AG10803 (cell line): ENCODE data around the gene COMMD6.
"Not testable (repeated sequence)": the region's sequence is repeated elsewhere in the genome, so short reads cannot be mapped to it uniquely, and the experiment has no call there.

ENCODE experiments used
- DNase-seq: peaks from one replicate; pipeline ENCODE4 v3.0.0; 2010; ENCODE audit warnings: low read depth
- H3K4me3 ChIP-seq: 2 replicates; pipeline ENCODE4 v1.5.1; 2011; ENCODE audit warnings: mild to moderate bottlenecking, low read length, control low read depth
- CTCF ChIP-seq: conservative IDR thresholded peaks from 2 replicates; pipeline ENCODE4 v1.5.1; 2011; ENCODE audit warnings: mild to moderate bottlenecking, low read length, control low read depth, inconsistent platforms

Gene COMMD6

DNA sequence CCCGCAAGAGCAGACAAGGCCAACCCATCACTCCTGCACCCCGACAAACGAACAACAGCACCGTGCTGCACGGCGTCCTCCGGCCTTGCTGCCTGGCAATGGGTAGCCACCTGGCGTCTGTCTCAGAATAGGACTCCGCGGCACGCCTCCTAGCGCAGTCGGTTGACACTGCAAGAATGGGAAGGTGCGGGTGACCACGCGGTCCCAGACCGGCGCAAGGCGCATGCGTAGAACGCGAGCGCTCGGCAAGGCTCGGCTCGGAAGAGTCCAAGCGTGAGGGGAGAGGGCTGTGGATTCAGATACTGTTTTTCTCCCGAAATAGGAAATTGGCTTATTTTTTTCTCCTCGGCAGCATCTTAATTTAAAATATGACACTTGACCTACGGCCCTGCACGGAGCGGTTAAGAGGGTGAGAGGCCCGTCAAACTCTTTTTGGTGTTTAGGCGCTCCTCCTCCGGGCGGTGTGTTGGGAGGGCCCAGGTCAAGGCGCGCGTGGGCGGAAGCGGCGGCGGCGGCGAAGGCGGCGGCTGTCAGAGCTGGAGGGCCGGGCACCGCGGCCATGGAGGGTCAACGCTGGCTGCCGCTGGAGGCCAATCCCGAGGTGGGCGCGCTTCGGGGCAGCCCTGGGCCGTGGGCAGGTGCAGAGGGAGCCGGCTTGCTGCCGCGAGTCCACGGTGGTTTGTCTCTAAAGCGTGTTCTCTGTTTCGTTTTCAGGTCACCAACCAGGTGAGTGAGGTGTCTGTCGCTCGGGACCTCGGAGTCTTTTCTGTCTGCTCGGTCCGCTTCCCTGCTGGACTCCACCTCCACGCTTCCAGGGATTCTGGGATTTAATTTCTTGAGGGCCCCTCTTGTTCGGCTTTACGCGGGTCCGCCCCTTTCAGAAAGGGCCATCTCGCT, 11.9 kb upstream of the COMMD6 start, which contains the start of gene UCHL3:
UCHL3 (plus strand) TSS at position 530 of the 897 bp plus-strand sequence; CDS start at position 560, 30 bp downstream.
- peak; percentile 91 for TF ChIP-seq CTCF
- H3K4me3 ChIP-seq = peak within 1 kb of the TSS; percentile 95
- DNase-seq = peak; percentile 91

- DNase-seq = no peak
- no peak overlapping the region for H3K4me3 ChIP-seq
- TF ChIP-seq CTCF = no peak
Measured at GRCh38 chr13:75547917-75548316, 10.3 kb upstream of the COMMD6 start.

DNA sequence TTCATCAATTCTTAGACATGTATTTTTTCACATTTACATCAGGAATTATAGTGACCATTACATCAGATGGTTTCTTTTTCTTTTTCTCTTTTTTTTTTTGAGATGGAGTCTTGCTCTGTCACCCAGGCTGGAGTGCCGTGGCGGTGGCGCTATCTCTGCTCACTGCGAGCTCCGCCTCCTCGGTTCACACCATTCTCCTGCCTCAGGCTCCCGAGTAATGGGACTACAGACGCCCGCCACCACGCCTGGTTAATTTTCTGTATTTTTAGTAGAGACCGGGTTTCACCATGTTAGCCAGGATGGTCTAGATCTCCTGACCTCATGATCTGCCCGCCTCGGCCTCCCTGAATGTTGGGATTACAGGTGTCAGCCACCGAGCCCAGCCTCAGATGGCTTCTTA, 7.7 kb upstream of the COMMD6 start:
- H3K4me3 ChIP-seq, DNase-seq: not testable (repeated sequence)

GRCh38 chr13:75544681-75545330, 7.2 kb upstream of the COMMD6 start:
- DNase-seq = peak; percentile 95
- no peak overlapping the region for H3K4me3 ChIP-seq
- TF ChIP-seq CTCF = no peak

DNA sequence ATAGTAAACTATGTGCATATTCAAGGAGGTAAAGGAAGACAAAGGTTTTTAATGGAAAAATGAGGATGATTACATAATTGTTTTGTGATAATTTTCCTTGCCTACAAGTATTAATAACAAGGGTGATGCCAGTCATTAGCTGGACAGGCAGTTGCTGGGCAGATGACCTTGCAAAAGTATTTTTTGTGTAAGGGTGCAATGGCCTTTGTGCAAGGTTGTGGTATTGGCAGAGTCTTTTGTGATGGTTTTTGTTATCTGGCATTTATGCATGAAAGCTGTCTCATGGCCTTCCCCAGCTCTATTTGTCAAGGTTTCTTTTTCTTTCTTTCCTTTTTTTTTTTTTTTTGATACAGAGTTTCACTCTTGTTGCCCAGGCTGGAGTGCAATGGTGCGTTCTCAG, 4.3 kb upstream of the COMMD6 start:
- TF ChIP-seq CTCF = no peak
- DNase-seq = no peak
- no peak overlapping the region for H3K4me3 ChIP-seq

- no peak for TF ChIP-seq CTCF
- DNase-seq = no peak
- no peak overlapping the region for H3K4me3 ChIP-seq
Measured at GRCh38 chr13:75541287-75541686, 3.6 kb upstream of the COMMD6 start.

DNA sequence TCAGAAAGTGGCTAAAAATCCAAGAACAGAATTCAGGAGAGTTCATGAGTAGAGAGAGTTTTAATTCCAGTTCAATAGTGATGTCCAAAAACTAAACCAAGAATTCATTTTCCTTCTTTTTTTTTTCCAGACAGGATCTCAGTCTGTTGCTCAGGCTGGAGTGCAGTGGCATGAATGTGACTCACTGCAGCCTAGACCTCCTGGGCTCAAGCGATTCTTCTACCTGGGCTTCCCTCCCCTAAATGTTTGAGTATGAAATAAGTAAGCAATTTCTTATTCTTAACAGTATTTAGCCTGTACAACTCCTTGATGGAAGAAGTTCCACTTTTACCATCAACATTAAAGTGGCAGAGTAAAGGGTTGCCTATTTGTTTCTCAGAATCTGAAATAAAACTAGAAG, 3.8 kb downstream of the COMMD6 start:
- no peak for TF ChIP-seq CTCF
- DNase-seq = no peak
- no peak overlapping the region for H3K4me3 ChIP-seq
